Hepatocyte (in vitro differentiated cells): ENCODE results near the gene SNCG. TPM values are rescaled to one million over a fixed set of nuclear protein-coding genes. Genes with fewer than 3 reads are reported as not detected.

Experiments used
- DNase-seq: peaks from one replicate; pipeline ENCODE4 v3.0.0-alpha.2; 2016; ENCODE audit warnings: low spot score
- H2AFZ ChIP-seq: fragments of 200-600 bp; sonication (generic); 2 replicates; pipeline ENCODE4 v1.6.0; 2016; ENCODE audit warnings: antibody characterized with exemption, mild to moderate bottlenecking
- H3K27ac ChIP-seq: fragments of 200-600 bp; sonication (generic); 2 replicates; pipeline ENCODE4 v1.5.1; 2016; ENCODE audit warnings: mild to moderate bottlenecking
- H3K27me3 ChIP-seq: fragments of 200-600 bp; sonication (generic); 2 replicates; pipeline ENCODE4 v1.6.1; 2016
- H3K36me3 ChIP-seq: fragments of 200-600 bp; sonication (generic); replicated peaks from 2 replicates; pipeline ENCODE4 v1.5.1; 2016; ENCODE audit warnings: low read depth; ENCODE audit not compliant: insufficient read depth
- H3K4me1 ChIP-seq: fragments of 200-600 bp; sonication (generic); 2 replicates; pipeline ENCODE4 v1.5.1; 2016; ENCODE audit warnings: mild to moderate bottlenecking, moderate library complexity; ENCODE audit not compliant: insufficient read depth
- H3K4me2 ChIP-seq: fragments of 200-600 bp; sonication (generic); 2 replicates; pipeline ENCODE4 v1.6.0; 2016
- H3K4me3 ChIP-seq: fragments of 200-600 bp; sonication (generic); 2 replicates; pipeline ENCODE4 v1.5.1; 2016; ENCODE audit warnings: mild to moderate bottlenecking
- H3K79me2 ChIP-seq: fragments of 200-600 bp; sonication (generic); 2 replicates; pipeline ENCODE4 v1.6.0; 2017; ENCODE audit warnings: mild to moderate bottlenecking
- H3K9me2 ChIP-seq: fragments of 200-600 bp; sonication (generic); replicated peaks from 2 replicates; pipeline ENCODE4 v1.6.0; 2017; ENCODE audit warnings: mild to moderate bottlenecking; ENCODE audit not compliant: insufficient read depth
- H3K9me3 ChIP-seq: fragments of 200-600 bp; sonication (generic); 2 replicates; pipeline ENCODE4 v1.5.1; 2016; ENCODE audit warnings: low read depth, mild to moderate bottlenecking
- H4K20me1 ChIP-seq: fragments of 200-600 bp; sonication (generic); 2 replicates; pipeline ENCODE4 v1.6.0; 2016; ENCODE audit warnings: mild to moderate bottlenecking; ENCODE audit not compliant: insufficient read depth, poor library complexity, severe bottlenecking
- CTCF ChIP-seq: fragments of 200-600 bp; sonication (generic); IDR thresholded peaks from 2 replicates; pipeline ENCODE4 v1.5.1; 2016; ENCODE audit warnings: antibody characterized with exemption, mild to moderate bottlenecking; ENCODE audit not compliant: poor library complexity
- EZH2 ChIP-seq: fragments of 200-600 bp; sonication (generic); IDR thresholded peaks from 2 replicates; pipeline ENCODE4 v1.6.1; 2016; ENCODE audit warnings: antibody characterized with exemption, mild to moderate bottlenecking, borderline replicate concordance
- EZH2phosphoT487 ChIP-seq: fragments of 200-600 bp; sonication (generic); IDR thresholded peaks from one replicate; pipeline ENCODE4 v1.6.1; 2018; ENCODE audit warnings: antibody characterized with exemption, mild to moderate bottlenecking, low read depth, moderate library complexity; ENCODE audit not compliant: unreplicated experiment, severe bottlenecking
- WGBS: methylation state at CpG from one replicate; pipeline ENCODE4 v1.1.6; 2016; ENCODE audit warnings: low lambda C conversion rate; ENCODE audit errors: missing lambda C conversion rate; 5-methylcytosine and 5-hydroxymethylcytosine counted together
- polyA plus RNA-seq: library from polyadenylated mRNA; unstranded; fragments of >200 nt; fragmentation: Nextera tagmentation; extraction: Ambion mirVana; gene quantifications from 2 replicates; pipeline ENCODE4 v1.2.1, GENCODE V29; 2016
- total RNA-seq: library from RNA; depleted of rRNA; stranded (reverse); fragments of >200 nt; gene quantifications from 2 replicates; pipeline ENCODE4 v1.2.3, GENCODE V29; 2014

The SNCG gene
- total and polyA plus RNA-seq, 2 experiments from 2014 or later, result 12.1 to 18.5 TPM

GRCh38 chr10:86957471-86958115 is 806 bp upstream of the SNCG start, which contains the start of gene MMRN2:
MMRN2 (minus strand) TSS chr10:86957615; CDS start chr10:86957541, 74 bp downstream.
- TF ChIP-seq EZH2phosphoT487 (no peak), EZH2 (no peak), CTCF (no peak)
- Histone ChIP-seq H3K27ac (no peak within 1 kb of the TSS), H2AFZ (no peak within 1 kb of the TSS), H3K27me3 (no peaks in the 10 kb centered on the region), H4K20me1 (no peaks in the 10 kb centered on the region), H3K9me3 (no peaks in the 10 kb centered on the region), H3K4me2 (peak within 1 kb of the TSS; percentile 56), H3K79me2 (no peaks in the 10 kb centered on the region), H3K9me2 (no peaks in the 10 kb centered on the region), H3K36me3 (no peaks in the 10 kb centered on the region), H3K4me3 (no peak within 1 kb of the TSS), H3K4me1 (peaks cover 35% of the 10 kb centered on the region)
- 81% methylated on average over 9 of the region's 9 CpGs for WGBS
- no peak for DNase-seq

- Histone ChIP-seq H4K20me1 (no peaks in the 10 kb centered on the region), H3K9me3 (no peaks in the 10 kb centered on the region), H3K27ac (peak overlapping the region; percentile 37), H3K36me3 (no peaks in the 10 kb centered on the region), H3K79me2 (no peaks in the 10 kb centered on the region), H2AFZ (no peak overlapping the region), H3K4me2 (peak overlapping the region; percentile 56), H3K9me2 (no peaks in the 10 kb centered on the region), H3K27me3 (no peaks in the 10 kb centered on the region), H3K4me3 (no peak overlapping the region), H3K4me1 (peaks cover 31% of the 10 kb centered on the region)
- DNase-seq, result peak; percentile 63
- 56% methylated on average over 15 of the region's 16 CpGs for WGBS
- TF ChIP-seq EZH2phosphoT487 (no peak), EZH2 (no peak), CTCF (no peak)
Measured at GRCh38 chr10:86958901-86959736, 720 bp downstream of the SNCG start.

- no peak overlapping the region for H3K4me3 ChIP-seq
- DNase-seq, result no peak
- no peak for TF ChIP-seq EZH2
- no peak for TF ChIP-seq EZH2phosphoT487
- TF ChIP-seq CTCF, result no peak
- H3K27me3 ChIP-seq, result no peaks in the 10 kb centered on the region
- peak overlapping the region; percentile 56 for H3K4me2 ChIP-seq
- no peaks in the 10 kb centered on the region for H3K79me2 ChIP-seq
- H2AFZ ChIP-seq, result no peak overlapping the region
- H3K4me1 ChIP-seq, result peaks cover 26% of the 10 kb centered on the region
- H3K9me2 ChIP-seq, result no peaks in the 10 kb centered on the region
- H3K36me3 ChIP-seq, result no peaks in the 10 kb centered on the region
- no peak overlapping the region for H3K27ac ChIP-seq
- no peaks in the 10 kb centered on the region for H3K9me3 ChIP-seq
- no peaks in the 10 kb centered on the region for H4K20me1 ChIP-seq
- WGBS, result 97% methylated on average over 2 of the region's 2 CpGs
Measured at GRCh38 chr10:86959737-86960002, 1.3 kb downstream of the SNCG start.
